Tibial nerve (tissue), 4 donors: ENCODE data around the gene TRIM45. TPM values are rescaled to one million over a fixed set of nuclear protein-coding genes. Genes with fewer than 3 reads are reported as not detected.

Experiments
- DNase-seq, 2 donors: peaks; one replicate each; pipeline ENCODE4 v3.0.0-alpha.2; 2019; ENCODE audit warnings: low spot score in 2 of 2
- H3K27ac ChIP-seq, 4 donors: fragments of 200-600 bp; sonication (generic) in 3 of 4; one replicate each; pipeline ENCODE4 v1.5.1; 2017 to 2019; ENCODE audit warnings: mild to moderate bottlenecking in 1 of 4
- H3K27me3 ChIP-seq, 2 donors: fragments of 200-600 bp; sonication (generic) in 1 of 2; one replicate each; pipeline versions ENCODE4 v1.5.1 to v1.6.0; 2017 to 2019
- H3K36me3 ChIP-seq, 3 donors: fragments of 200-600 bp; sonication (generic); one replicate each; pipeline ENCODE4 v1.5.1; 2018 to 2019
- H3K4me1 ChIP-seq, 4 donors: fragments of 200-600 bp; sonication (generic) in 3 of 4; one replicate each; pipeline ENCODE4 v1.5.1; 2017 to 2019
- H3K4me3 ChIP-seq, 4 donors: fragments of 200-600 bp; sonication (generic) in 3 of 4; one replicate each; pipeline ENCODE4 v1.5.1; 2017 to 2019; ENCODE audit warnings: mild to moderate bottlenecking in 1 of 4, moderate library complexity in 1 of 4
- H3K9me3 ChIP-seq, 4 donors: fragments of 200-600 bp; sonication (generic) in 3 of 4; one replicate each; pipeline ENCODE4 v1.5.1; 2017 to 2019
- EP300 ChIP-seq, 2 donors: sonication (generic); formaldehyde crosslinking; IDR thresholded peaks; one replicate each; pipeline ENCODE4 v1.6.1; 2017; ENCODE audit warnings: antibody characterized with exemption in 2 of 2, mild to moderate bottlenecking in 1 of 2
- POLR2A ChIP-seq, 2 donors: fragments of 450-650 bp; IDR thresholded peaks; one replicate each; pipeline ENCODE4 v1.6.1; 2017; ENCODE audit warnings: antibody characterized with exemption in 2 of 2, mild to moderate bottlenecking in 2 of 2, moderate library complexity in 2 of 2
- WGBS, 2 donors: methylation state at CpG; one replicate each; pipeline ENCODE4 v1.1.5; 2018; 5-methylcytosine and 5-hydroxymethylcytosine counted together
- total RNA-seq, 4 donors: library from RNA; depleted of rRNA; stranded (reverse); fragments of >200 nt; gene quantifications; one replicate each; pipeline ENCODE4 v1.1.0, GENCODE V29; 2016
- TF ChIP-seq, protein P1 (sequence below), 5 experiments: fragments of 200-600 bp in 3 of 5; fragments of 450-650 bp in 2 of 5; sonication (generic) in 3 of 5; IDR thresholded peaks; one replicate each; pipeline ENCODE4 v1.5.1; 2016 to 2019; ENCODE audit warnings: antibody characterized with exemption in 5 of 5, mild to moderate bottlenecking in 3 of 5, moderate library complexity in 2 of 5

TRIM45 gene
- total RNA-seq, 4 donors from 2014 or later = 3.3 to 6.9 (median 4.8) TPM

DNA sequence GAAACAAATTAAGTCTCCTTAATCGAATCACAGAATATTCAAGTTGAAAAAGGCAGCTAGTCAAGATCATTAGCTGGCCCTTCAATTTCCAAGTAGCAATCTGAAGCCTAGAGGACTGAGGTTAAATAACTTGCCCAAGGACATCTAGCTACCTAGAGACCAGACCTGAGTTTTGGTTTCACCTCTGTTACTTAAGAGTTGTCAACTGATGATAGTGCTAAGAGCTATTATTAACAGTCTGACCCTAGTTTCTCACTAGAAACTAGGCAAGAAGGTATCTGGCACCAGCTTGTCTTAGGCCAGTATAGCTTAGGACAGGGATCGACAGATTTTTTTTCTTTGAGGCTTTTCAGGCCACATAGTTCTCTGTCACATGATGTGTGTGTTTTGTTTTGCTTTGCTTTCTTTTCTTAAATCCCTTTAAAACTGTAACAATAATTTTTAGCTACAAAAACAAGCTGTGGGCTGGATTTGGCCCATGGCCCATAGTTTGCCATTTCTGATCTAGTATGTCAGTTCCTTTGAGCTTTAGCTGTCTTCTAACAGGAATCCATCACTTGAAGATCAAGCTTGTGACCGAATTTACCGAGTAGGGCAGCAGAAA is 23.2 kb downstream of the TRIM45 start:
- Histone ChIP-seq H3K27me3 (no peaks in the 10 kb centered on the region), H3K4me1 (peaks cover 0 to 7% (median 0%) of the 10 kb centered on the region in 4 donors), H3K4me3 (no peak overlapping the region), H3K36me3 (peaks cover 0 to 50% (median 0%) of the 10 kb centered on the region in 3 donors), H3K9me3 (no peaks in the 10 kb centered on the region), H3K27ac (no peak overlapping the region)
- no peak for TF ChIP-seq POLR2A (IDR thresholded peaks at IDR 0.05)
- 66 to 73% methylated on average over 4 of the region's 4 CpGs for WGBS, 2 donors
- DNase-seq = no peak

- H3K27ac ChIP-seq = no peak overlapping the region
These were observed 24.1 kb downstream of the TRIM45 start for GRCh38 chr1:117097443-117097842.

DNA sequence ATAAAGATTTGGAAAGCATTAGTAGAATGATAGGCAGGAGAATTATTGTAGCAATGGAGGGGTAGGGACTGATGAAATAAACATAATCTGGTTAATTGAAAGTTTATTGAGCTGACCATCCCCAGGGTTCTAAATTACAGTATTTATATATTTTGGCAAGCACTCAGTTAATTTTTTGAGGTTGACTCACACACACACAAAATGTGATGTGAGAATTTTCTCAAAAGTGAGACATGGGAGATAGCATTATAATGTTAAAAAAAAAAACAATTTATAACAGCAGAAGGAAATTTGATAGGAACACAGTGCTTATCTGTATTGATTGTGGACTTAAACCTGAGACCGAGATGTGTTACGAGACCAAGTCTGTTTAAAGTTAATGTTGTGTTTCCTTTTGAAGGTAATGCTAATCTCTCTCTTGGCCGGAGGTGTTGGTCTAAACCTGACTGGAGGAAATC is 24.6 kb downstream of the TRIM45 start:
- no peaks in the 10 kb centered on the region for H3K9me3 ChIP-seq
- no peak overlapping the region for H3K27ac ChIP-seq
- no peak for TF ChIP-seq POLR2A (IDR thresholded peaks at IDR 0.05)
- TF ChIP-seq, protein P1, sequence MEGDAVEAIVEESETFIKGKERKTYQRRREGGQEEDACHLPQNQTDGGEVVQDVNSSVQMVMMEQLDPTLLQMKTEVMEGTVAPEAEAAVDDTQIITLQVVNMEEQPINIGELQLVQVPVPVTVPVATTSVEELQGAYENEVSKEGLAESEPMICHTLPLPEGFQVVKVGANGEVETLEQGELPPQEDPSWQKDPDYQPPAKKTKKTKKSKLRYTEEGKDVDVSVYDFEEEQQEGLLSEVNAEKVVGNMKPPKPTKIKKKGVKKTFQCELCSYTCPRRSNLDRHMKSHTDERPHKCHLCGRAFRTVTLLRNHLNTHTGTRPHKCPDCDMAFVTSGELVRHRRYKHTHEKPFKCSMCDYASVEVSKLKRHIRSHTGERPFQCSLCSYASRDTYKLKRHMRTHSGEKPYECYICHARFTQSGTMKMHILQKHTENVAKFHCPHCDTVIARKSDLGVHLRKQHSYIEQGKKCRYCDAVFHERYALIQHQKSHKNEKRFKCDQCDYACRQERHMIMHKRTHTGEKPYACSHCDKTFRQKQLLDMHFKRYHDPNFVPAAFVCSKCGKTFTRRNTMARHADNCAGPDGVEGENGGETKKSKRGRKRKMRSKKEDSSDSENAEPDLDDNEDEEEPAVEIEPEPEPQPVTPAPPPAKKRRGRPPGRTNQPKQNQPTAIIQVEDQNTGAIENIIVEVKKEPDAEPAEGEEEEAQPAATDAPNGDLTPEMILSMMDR (IDR thresholded peaks at IDR 0.05) = no peak
- TF ChIP-seq EP300 (IDR thresholded peaks at IDR 0.05) = no peak
- DNase-seq = no peak
- 94 to 96% methylated on average over 3 of the region's 3 CpGs for WGBS, 2 donors
- no peaks in the 10 kb centered on the region for H3K27me3 ChIP-seq
- no peak overlapping the region for H3K4me3 ChIP-seq
- peaks cover 0 to 41% (median 0%) of the 10 kb centered on the region in 3 donors for H3K36me3 ChIP-seq
- H3K4me1 ChIP-seq = peaks cover 0 to 12% (median 2%) of the 10 kb centered on the region in 4 donors

More at GRCh38 chr1:117097443-117097842, 24.1 kb downstream of the TRIM45 start:
- 72 to 74% methylated on average over 4 of the region's 4 CpGs for WGBS, 2 donors
- no peak overlapping the region for H3K4me3 ChIP-seq
- H3K4me1 ChIP-seq = peaks cover 0 to 12% (median 2%) of the 10 kb centered on the region in 4 donors
- peaks cover 0 to 44% (median 0%) of the 10 kb centered on the region in 3 donors for H3K36me3 ChIP-seq
- DNase-seq = no peak
- H3K27me3 ChIP-seq = no peaks in the 10 kb centered on the region
- TF ChIP-seq POLR2A (IDR thresholded peaks at IDR 0.05) (no peak), EP300 (IDR thresholded peaks at IDR 0.05) (no peak)
- TF ChIP-seq, protein P1 (IDR thresholded peaks at IDR 0.05) = no peak
- no peaks in the 10 kb centered on the region for H3K9me3 ChIP-seq

DNA sequence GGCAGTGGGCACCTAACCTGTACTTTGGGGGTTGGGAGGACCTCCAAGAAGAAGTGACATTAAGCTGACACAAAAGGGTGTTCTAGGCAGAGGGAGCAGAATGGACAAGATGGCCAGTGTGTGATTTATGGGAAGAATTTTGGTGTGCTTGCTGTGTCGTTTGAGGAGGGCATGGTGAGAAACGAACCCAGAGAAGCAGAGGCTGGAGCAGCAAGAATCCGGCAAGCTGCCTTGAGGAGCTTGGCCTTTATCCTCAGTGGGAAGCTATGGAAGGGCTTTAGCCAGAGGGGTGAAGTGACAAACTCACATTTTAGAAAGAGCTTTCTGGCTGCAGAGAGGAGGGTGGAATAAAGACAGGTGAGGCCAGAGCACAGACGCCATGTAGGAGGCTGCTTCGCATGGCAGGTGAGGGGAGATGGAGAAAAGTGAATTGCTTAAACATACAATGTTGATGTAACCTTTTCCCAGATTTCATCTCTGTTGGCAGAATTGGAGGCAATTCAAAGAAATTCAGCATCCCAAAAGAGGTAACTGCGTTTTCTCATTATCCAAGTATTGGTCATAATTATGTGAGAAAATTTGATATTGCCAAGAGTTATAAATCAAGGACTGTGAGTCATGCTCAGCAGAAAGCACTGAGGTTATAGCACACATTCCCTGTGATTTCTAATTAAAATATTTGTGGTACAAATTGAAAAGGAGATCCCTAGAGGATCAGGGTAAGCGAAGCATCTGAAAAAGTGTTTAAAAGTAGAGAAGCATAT is 26.5 kb downstream of the TRIM45 start:
- peaks cover 0 to 12% (median 2%) of the 10 kb centered on the region in 4 donors for H3K4me1 ChIP-seq
- H3K27me3 ChIP-seq = no peaks in the 10 kb centered on the region
- no peak overlapping the region for H3K27ac ChIP-seq
- no peak for DNase-seq
- no peaks in the 10 kb centered on the region for H3K9me3 ChIP-seq
- 73 to 78% methylated on average over 7 of the region's 7 CpGs for WGBS, 2 donors
- peaks cover 0 to 34% (median 0%) of the 10 kb centered on the region in 3 donors for H3K36me3 ChIP-seq
- H3K4me3 ChIP-seq = no peak overlapping the region
- TF ChIP-seq, protein P1 (IDR thresholded peaks at IDR 0.05) = no peak
- TF ChIP-seq POLR2A (IDR thresholded peaks at IDR 0.05) (no peak), EP300 (IDR thresholded peaks at IDR 0.05) (no peak)

DNA sequence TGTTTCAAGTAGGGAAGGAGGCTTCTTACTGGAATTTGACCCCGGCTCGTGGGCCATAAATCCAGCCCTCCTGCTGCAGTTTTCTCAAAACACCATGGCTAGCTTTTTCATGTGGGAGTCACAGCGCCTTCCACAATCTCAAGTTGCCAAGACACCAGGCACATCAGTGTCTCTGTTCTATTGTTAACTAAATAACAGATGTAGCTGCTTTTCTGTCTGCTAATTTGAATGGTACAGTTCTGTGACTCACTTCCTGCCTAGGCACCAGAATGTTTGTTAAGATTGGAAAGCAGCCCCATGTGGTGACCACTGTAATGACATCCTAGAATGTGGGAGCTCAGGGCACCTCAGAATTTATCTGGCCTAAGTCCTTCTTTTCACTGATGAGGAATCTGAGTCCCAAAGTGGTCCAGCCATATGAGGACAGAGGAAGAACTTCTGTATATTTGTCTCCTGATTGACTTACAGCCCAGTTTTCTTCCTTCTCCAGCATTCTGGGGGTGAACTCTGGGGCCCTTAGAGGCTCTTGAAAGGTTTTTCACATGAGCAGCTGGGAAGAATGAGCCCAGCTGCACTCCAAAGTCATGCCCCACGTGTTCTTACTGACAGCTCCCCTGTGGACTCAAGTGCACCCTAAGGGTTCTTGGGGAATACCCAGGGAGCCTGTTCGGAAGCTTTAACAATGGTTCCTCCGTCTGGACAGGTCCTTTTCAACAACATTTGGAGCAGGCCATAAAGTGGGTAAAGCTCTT is 27.5 kb downstream of the TRIM45 start:
- TF ChIP-seq POLR2A (IDR thresholded peaks at IDR 0.05) = no peak
- TF ChIP-seq EP300 (IDR thresholded peaks at IDR 0.05) = no peak
- TF ChIP-seq, protein P1 (IDR thresholded peaks at IDR 0.05) = no peak
- Histone ChIP-seq H3K27ac (no peak overlapping the region), H3K9me3 (no peaks in the 10 kb centered on the region), H3K4me1 (peaks cover 0 to 12% (median 2%) of the 10 kb centered on the region in 4 donors), H3K4me3 (no peak overlapping the region), H3K36me3 (peaks cover 0 to 42% (median 0%) of the 10 kb centered on the region in 3 donors), H3K27me3 (no peaks in the 10 kb centered on the region)
- DNase-seq = no peak
- WGBS, 2 donors = 81 to 89% methylated on average over 6 of the region's 6 CpGs
